ENCODE measurements around the gene CDH2.

Gene CDH2

GRCh38 chr18:28091197-28091596 lies 85.7 kb downstream of the CDH2 start:
- TF ChIP-seq CTCF (conservative IDR thresholded peaks at IDR 0.05) (no peak), ZFX (IDR thresholded peaks at IDR 0.05) (no peak)

DNA sequence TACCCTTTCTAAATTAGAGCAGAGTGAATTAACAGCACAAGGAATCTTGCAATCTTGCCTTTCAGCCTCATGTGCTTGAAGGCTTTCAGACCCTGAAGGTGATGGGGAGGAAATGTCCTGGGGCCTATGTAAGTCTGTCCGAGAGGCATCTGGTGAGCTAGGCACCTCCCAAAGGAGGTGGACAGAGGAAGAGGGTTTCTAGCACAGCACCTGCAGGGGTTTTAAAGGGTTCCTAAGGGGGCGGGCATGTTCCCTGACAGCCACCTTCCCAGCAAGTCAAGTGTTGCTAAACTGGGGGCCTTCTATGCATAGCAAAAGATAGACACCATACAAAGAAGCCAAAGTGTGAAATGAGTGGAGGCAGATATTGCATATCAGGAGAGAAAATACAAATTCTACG lies 88.5 kb downstream of the CDH2 start:
- H3K27ac ChIP-seq, result no peak overlapping the region
- TF ChIP-seq ZFX (IDR thresholded peaks at IDR 0.05) (no peak), CTCF (conservative IDR thresholded peaks at IDR 0.05) (no peak)

More at GRCh38 chr18:28091197-28091596, 85.7 kb downstream of the CDH2 start:
- no peak overlapping the region for H3K27ac ChIP-seq

GRCh38 chr18:28086670-28087552 lies 90.0 kb downstream of the CDH2 start:
- H3K27ac ChIP-seq, result no peak overlapping the region

DNA sequence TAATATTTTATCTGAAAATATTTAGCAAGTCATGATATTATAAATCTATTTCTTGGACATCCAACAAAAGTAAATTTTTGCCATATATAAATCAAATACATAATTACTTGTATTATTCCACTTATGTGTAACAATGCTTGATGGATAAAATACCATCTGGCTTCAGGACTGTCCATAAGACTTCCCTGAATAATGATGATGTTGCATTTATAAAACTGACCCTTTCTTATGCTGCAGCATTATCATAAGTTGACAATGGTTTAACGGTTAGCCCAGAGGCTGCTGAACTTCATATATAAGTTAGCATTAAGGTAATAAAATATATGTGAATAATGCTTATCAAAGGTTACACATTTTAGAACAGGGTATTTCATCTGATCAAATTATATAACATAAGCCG lies 95.4 kb downstream of the CDH2 start:
- no peak overlapping the region for H3K27ac ChIP-seq
- TF ChIP-seq CTCF (conservative IDR thresholded peaks at IDR 0.05) (no peak), ZFX (IDR thresholded peaks at IDR 0.05) (no peak)

More at GRCh38 chr18:28086670-28087552, 90.0 kb downstream of the CDH2 start:
- TF ChIP-seq CTCF (conservative IDR thresholded peaks at IDR 0.05) (no peak), ZFX (IDR thresholded peaks at IDR 0.05) (no peak)

DNA sequence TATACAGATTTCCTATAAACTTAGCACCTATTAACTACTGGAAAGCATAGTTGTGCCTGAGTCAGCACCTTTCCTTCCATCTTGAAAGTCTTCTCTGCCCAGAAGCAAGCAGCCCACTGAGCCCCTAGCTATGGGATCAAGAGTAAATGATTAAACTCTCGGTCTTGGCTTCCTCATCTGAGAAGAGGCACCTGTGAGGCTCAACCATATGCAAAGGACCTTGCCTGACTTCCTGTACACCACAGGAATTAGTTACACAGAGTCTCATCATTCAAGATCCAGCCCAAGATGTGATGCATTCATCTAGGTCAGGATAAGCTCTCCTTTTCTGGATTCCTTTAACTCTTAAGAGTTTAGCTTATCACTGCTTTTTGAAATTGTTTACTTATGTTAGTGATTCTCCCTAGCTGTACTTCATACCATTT lies 96.0 kb downstream of the CDH2 start:
- TF ChIP-seq ZFX (IDR thresholded peaks at IDR 0.05), result no peak
- no peak for TF ChIP-seq CTCF (conservative IDR thresholded peaks at IDR 0.05)
- no peak overlapping the region for H3K27ac ChIP-seq

GRCh38 chr18:28079883-28080282 lies 97.0 kb downstream of the CDH2 start:
- no peak overlapping the region for H3K27ac ChIP-seq
- TF ChIP-seq ZFX (IDR thresholded peaks at IDR 0.05) (no peak), CTCF (conservative IDR thresholded peaks at IDR 0.05) (no peak)

DNA sequence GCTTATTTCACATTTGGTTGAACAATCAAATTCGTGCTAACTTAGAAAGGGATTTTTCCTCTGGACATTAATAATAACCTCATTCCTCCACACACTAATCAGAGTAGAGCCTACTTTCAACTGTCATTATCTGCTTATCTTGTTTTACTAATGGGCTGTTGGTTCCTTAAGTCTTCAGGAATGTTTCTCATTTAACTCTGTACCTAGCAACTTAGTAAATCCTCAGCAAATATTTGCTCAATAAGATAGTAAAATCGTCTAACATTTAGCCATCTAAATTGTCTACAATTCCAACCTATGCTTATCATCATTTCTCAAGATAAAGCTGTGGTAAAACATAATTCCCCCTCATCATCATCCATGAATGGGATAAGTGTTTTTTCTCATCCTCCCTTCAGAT lies 98.1 kb downstream of the CDH2 start:
- TF ChIP-seq CTCF (conservative IDR thresholded peaks at IDR 0.05), result no peak
- TF ChIP-seq ZFX (IDR thresholded peaks at IDR 0.05), result no peak
- H3K27ac ChIP-seq, result no peak overlapping the region
